ENCODE measurements around the gene SPATA33.
"Not testable (repeated sequence)": the region's sequence is repeated elsewhere in the genome, so short reads cannot be mapped to it uniquely, and the experiment has no call there.

SPATA33 gene

GRCh38 chr16:89695086-89695874 lies 37.6 kb downstream of the SPATA33 start:
- DNase-seq, result no peak

- DNase-seq, result no peak
Observed at GRCh38 chr16:89695875-89696669, 38.4 kb downstream of the SPATA33 start.

GRCh38 chr16:89696670-89697128 lies 39.1 kb downstream of the SPATA33 start:
- DNase-seq, result no peak

- DNase-seq, result no peak
Observed at GRCh38 chr16:89697161-89697615, 39.6 kb downstream of the SPATA33 start.

GRCh38 chr16:89697616-89698331 lies 40.1 kb downstream of the SPATA33 start:
- no peak for DNase-seq

- not testable (repeated sequence) for DNase-seq
Observed at GRCh38 chr16:89698717-89699116, 41.1 kb downstream of the SPATA33 start.

GRCh38 chr16:89699629-89700099 lies 42.0 kb downstream of the SPATA33 start:
- not testable (repeated sequence) for DNase-seq

- peak; percentile 85 for DNase-seq
Observed at GRCh38 chr16:89700100-89700648, 42.5 kb downstream of the SPATA33 start.

GRCh38 chr16:89700649-89701424 lies 43.2 kb downstream of the SPATA33 start:
- no peak for DNase-seq

GRCh38 chr16:89701425-89702406 lies 44.1 kb downstream of the SPATA33 start, which contains the start of gene SPATA2L:
Gene SPATA2L, minus strand, starts transcription at chr16:89701705. Its CDS starts 473 bp downstream, at chr16:89701232.
- DNase-seq, result peak; percentile 87

- DNase-seq, result no peak
Observed at GRCh38 chr16:89704281-89704680, 46.6 kb downstream of the SPATA33 start.

- no peak for DNase-seq
Observed at GRCh38 chr16:89705006-89705405, 47.4 kb downstream of the SPATA33 start.

GRCh38 chr16:89706518-89707260 lies 49.1 kb downstream of the SPATA33 start:
- no peak for DNase-seq

GRCh38 chr16:89707695-89708094 lies 50.1 kb downstream of the SPATA33 start:
- no peak for DNase-seq

GRCh38 chr16:89708481-89708931 lies 50.9 kb downstream of the SPATA33 start:
- no peak for DNase-seq

- no peak for DNase-seq
Observed at GRCh38 chr16:89709166-89709565, 51.5 kb downstream of the SPATA33 start.

- no peak for DNase-seq
Observed at GRCh38 chr16:89709716-89710432, 52.2 kb downstream of the SPATA33 start.

GRCh38 chr16:89710709-89711564 lies 53.3 kb downstream of the SPATA33 start:
- no peak for DNase-seq

Data from KG1 (cell line).